IMR-90 (cell line): ENCODE measurements around the gene SOX6. TPM values are rescaled to one million over a fixed set of nuclear protein-coding genes. Genes with fewer than 3 reads are reported as not detected.

Experiments used
- ATAC-seq: fragments of 200-7000 bp; cut with Tn5 transposase; 2 replicates; pipeline ENCODE4 v1.9.1; 2020; ENCODE audit warnings: low read depth, mild to moderate bottlenecking, moderate library complexity
- BruUV-seq: library from RNA; stranded (reverse); fragments of 400-500 nt; replicated peaks from 2 replicates; lab custom pipeline; 2021; lab: Mats Ljungman, UMichigan
- CTCF ChIA-PET: fragments of 300-600 bp; formaldehyde crosslinking; extraction: SDS; loops from one replicate; lab custom pipeline; 2021; ENCODE audit warnings: antibody characterized with exemption; lab: Yijun Ruan, JAX
- POLR2A ChIA-PET: fragments of 300-600 bp; sonication (Branson Sonifier 250); formaldehyde crosslinking; loops from one replicate; lab custom pipeline; 2022; ENCODE audit warnings: antibody characterized with exemption; ENCODE audit not compliant: unreplicated experiment; lab: Charles Lee
- DNase-seq: peaks from one replicate; pipeline ENCODE4 v3.0.0; 2013
- H2AFZ ChIP-seq: replicated peaks from 2 replicates; pipeline ENCODE3; 2013; ENCODE audit warnings: low read length, mild to moderate bottlenecking; ENCODE audit not compliant: poor library complexity
- H2AK5ac ChIP-seq: 2 replicates; pipeline ENCODE4 v1.6.1; 2013; ENCODE audit warnings: low read depth, low read length, inconsistent platforms
- H2AK9ac ChIP-seq: replicated peaks from 2 replicates; pipeline ENCODE3; 2013; ENCODE audit warnings: mild to moderate bottlenecking, low read depth, low read length, moderate library complexity; ENCODE audit not compliant: poor library complexity
- H2BK120ac ChIP-seq: 2 replicates; pipeline ENCODE4 v1.6.1; 2013; ENCODE audit warnings: low read depth, low read length, inconsistent platforms
- H2BK15ac ChIP-seq: 3 replicates; pipeline ENCODE4 v1.6.1; 2013; ENCODE audit warnings: low read depth, low read length, inconsistent platforms
- H2BK20ac ChIP-seq: 2 replicates; pipeline ENCODE4 v1.6.1; 2013; ENCODE audit warnings: low read depth, mild to moderate bottlenecking, inconsistent platforms, low read length, moderate library complexity
- H2BK5ac ChIP-seq: 2 replicates; pipeline ENCODE4 v1.6.1; 2013; ENCODE audit warnings: mild to moderate bottlenecking, low read depth, low read length, inconsistent platforms; ENCODE audit not compliant: poor library complexity, severe bottlenecking
- H3K14ac ChIP-seq: replicated peaks from 2 replicates; pipeline ENCODE4 v1.6.1; 2013; ENCODE audit warnings: low read depth, low read length, inconsistent platforms
- H3K18ac ChIP-seq: 2 replicates; pipeline ENCODE4 v1.6.1; 2013; ENCODE audit warnings: low read depth, low read length, control low read depth
- H3K23ac ChIP-seq: 2 replicates; pipeline ENCODE4 v1.6.1; 2013; ENCODE audit warnings: low read depth, low read length, inconsistent platforms
- H3K27ac ChIP-seq: 2 replicates; pipeline ENCODE4 v1.5.1; 2013; ENCODE audit warnings: mild to moderate bottlenecking, control low read depth, low read length; ENCODE audit not compliant: insufficient read depth
- H3K27me3 ChIP-seq: 2 replicates; pipeline ENCODE4 v1.6.1; 2013; ENCODE audit warnings: low read length; ENCODE audit not compliant: control insufficient read depth, insufficient read depth
- H3K36me3 ChIP-seq: 2 replicates; pipeline ENCODE4 v1.6.1; 2013; ENCODE audit warnings: low read length, mixed read lengths; ENCODE audit not compliant: control insufficient read depth, insufficient read depth
- H3K4ac ChIP-seq: 2 replicates; pipeline ENCODE4 v1.6.1; 2013; ENCODE audit warnings: low read depth, low read length, inconsistent platforms
- H3K4me1 ChIP-seq: 2 replicates; pipeline ENCODE4 v1.6.1; 2013; ENCODE audit warnings: low read length, mixed read lengths; ENCODE audit not compliant: control insufficient read depth, insufficient read depth
- H3K4me2 ChIP-seq: 2 replicates; pipeline ENCODE4 v1.6.1; 2013; ENCODE audit warnings: low read depth, mild to moderate bottlenecking, control low read depth, low read length, moderate library complexity
- H3K4me3 ChIP-seq: 2 replicates; pipeline ENCODE4 v1.5.1; 2013; ENCODE audit warnings: low read depth, mild to moderate bottlenecking, control low read depth, low read length, moderate library complexity; ENCODE audit not compliant: insufficient read depth
- H3K56ac ChIP-seq: 2 replicates; pipeline ENCODE4 v1.6.1; 2013; ENCODE audit warnings: low read length, inconsistent platforms; ENCODE audit not compliant: insufficient read depth; ENCODE audit errors: extremely low read depth
- H3K79me1 ChIP-seq, 2 experiments: 2 replicates each; pipeline ENCODE4 v1.6.1; 2013; ENCODE audit warnings: low read length in 2 of 2, inconsistent platforms in 1 of 2, low read depth in 1 of 2
- H3K9ac ChIP-seq: 2 replicates; pipeline ENCODE4 v1.6.1; 2013; ENCODE audit warnings: low read depth, low read length, control low read depth
- H3K9me1 ChIP-seq: 2 replicates; pipeline ENCODE4 v1.6.1; 2013; ENCODE audit warnings: low read length, inconsistent platforms; ENCODE audit not compliant: insufficient read depth
- H3K9me3 ChIP-seq: 2 replicates; pipeline ENCODE4 v1.6.1; 2013; ENCODE audit warnings: low read length; ENCODE audit not compliant: control insufficient read depth, insufficient read depth
- H4K20me1 ChIP-seq: 2 replicates; pipeline ENCODE4 v1.6.1; 2013; ENCODE audit warnings: low read length, inconsistent platforms; ENCODE audit not compliant: insufficient read depth
- H4K5ac ChIP-seq: 2 replicates; pipeline ENCODE4 v1.6.1; 2013; ENCODE audit warnings: mild to moderate bottlenecking, low read depth, low read length, control low read depth
- H4K8ac ChIP-seq, 2 experiments: 2 replicates each; pipeline ENCODE4 v1.6.1; 2013; ENCODE audit warnings: low read depth in 2 of 2, low read length in 2 of 2, control low read depth in 1 of 2, inconsistent platforms in 1 of 2
- H4K91ac ChIP-seq: 2 replicates; pipeline ENCODE4 v1.6.1; 2013; ENCODE audit warnings: low read depth, low read length, inconsistent platforms; ENCODE audit not compliant: insufficient read depth
- BHLHE40 ChIP-seq: fragments of 150-350 bp; IDR thresholded peaks from 2 replicates; pipeline ENCODE4 v1.6.1; 2016; ENCODE audit warnings: mild to moderate bottlenecking, low read depth, low read length
- FOS ChIP-seq: fragments of 150-350 bp; IDR thresholded peaks from 2 replicates; pipeline ENCODE4 v1.6.1; 2016; ENCODE audit warnings: low read depth, low read length
- MAFK ChIP-seq: IDR thresholded peaks from 2 replicates; pipeline ENCODE4 v1.6.1; 2012; ENCODE audit warnings: low read depth, low read length, improper control_type of control experiment
- MXI1 ChIP-seq: IDR thresholded peaks from 2 replicates; pipeline ENCODE4 v1.6.1; 2012; ENCODE audit warnings: low read depth, mild to moderate bottlenecking, low read length, moderate library complexity, borderline replicate concordance
- NFE2L2 ChIP-seq: fragments of 150-350 bp; IDR thresholded peaks from 2 replicates; pipeline ENCODE4 v1.6.1; 2016; ENCODE audit warnings: low read depth, mild to moderate bottlenecking, low read length
- POLR2A ChIP-seq: IDR thresholded peaks from 2 replicates; pipeline ENCODE4 v1.6.1; 2012; ENCODE audit warnings: mild to moderate bottlenecking, low read depth, low read length
- WGBS, 2 experiments: methylation state at CpG; one replicate each; pipeline versions ENCODE4 v1.1.5 to v1.1.7; 2013; ENCODE audit warnings: missing lambda C conversion rate in 2 of 2; ENCODE audit not compliant: insufficient read length in 1 of 2; ENCODE audit errors: extremely low coverage in 2 of 2; 5-methylcytosine and 5-hydroxymethylcytosine counted together
- dilution Hi-C: fragments of 300-500 bp; cut with HindIII; formaldehyde crosslinking; loops from one replicate; pipeline ENCODE4 v1.14.3; 2018; ENCODE audit warnings: low sequenced_read_pairs; ENCODE audit not compliant: unreplicated experiment
- in situ Hi-C: fragments of 300-500 bp; cut with MboI; formaldehyde crosslinking; loops from 3 replicates; pipeline ENCODE4 v1.14.3; 2019; ENCODE audit warnings: low sequenced_read_pairs, inconsistent platforms, mixed read lengths
- intact Hi-C: fragments of 100-400 bp; cut with micrococcal nuclease; formaldehyde crosslinking; loops from 2 replicates; pipeline ENCODE4 v1.10.0; 2022
- polyA plus RNA-seq, 3 experiments: library from polyadenylated mRNA; depleted of rRNA; stranded (reverse); fragments of >200 nt; gene quantifications; 2 replicates each; pipeline ENCODE4 v1.2.3, GENCODE V29; 2012; ENCODE audit warnings: low replicate concordance in 1 of 3
- total RNA-seq: library from RNA; depleted of rRNA; stranded (reverse); fragments of >200 nt; gene quantifications from 2 replicates; pipeline ENCODE4 v1.2.3, GENCODE V29; 2012
- TF ChIP-seq, protein P1 (sequence below): fragments of 150-350 bp; IDR thresholded peaks from 2 replicates; pipeline ENCODE4 v1.6.1; 2017; ENCODE audit warnings: mild to moderate bottlenecking, antibody characterized with exemption, low read length, low read depth
- TF ChIP-seq, protein P2 (sequence below): conservative IDR thresholded peaks from 2 replicates; pipeline ENCODE4 v1.5.1; 2012; ENCODE audit warnings: mild to moderate bottlenecking, low read depth, low read length, improper control_type of control experiment
- TF ChIP-seq, protein P3 (sequence below): fragments of 150-350 bp; IDR thresholded peaks from 2 replicates; pipeline ENCODE4 v1.6.1; 2016; ENCODE audit warnings: low read depth, mild to moderate bottlenecking, low read length, moderate library complexity, borderline replicate concordance

The SOX6 gene
- total and polyA plus RNA-seq, 2 of the 4 experiments (the other 2 are of a cell fraction): 1.7 to 7.7 TPM

DNA sequence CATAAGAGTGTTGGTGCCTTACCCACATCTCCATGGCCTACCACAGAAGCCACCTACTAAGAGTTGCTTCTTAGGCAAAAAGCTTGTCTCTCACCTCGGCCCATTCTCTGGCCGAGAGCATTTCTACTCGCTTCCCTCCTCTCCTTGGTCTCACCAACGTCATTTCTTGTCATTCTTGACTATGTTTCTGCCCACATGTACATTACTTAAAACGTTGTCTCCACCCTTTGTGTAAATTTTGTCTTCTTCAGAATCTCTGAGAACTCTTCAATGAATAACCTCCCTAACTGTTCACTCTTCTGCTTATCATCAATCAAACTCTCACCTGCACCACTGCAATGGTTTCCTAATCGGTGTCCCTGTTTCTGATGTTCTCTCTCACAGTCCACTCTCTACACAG is 20.1 kb downstream of the SOX6 start:
- no peak for TF ChIP-seq POLR2A
- no peak for TF ChIP-seq FOS
- no peak for TF ChIP-seq MAFK
- TF ChIP-seq, protein P1, sequence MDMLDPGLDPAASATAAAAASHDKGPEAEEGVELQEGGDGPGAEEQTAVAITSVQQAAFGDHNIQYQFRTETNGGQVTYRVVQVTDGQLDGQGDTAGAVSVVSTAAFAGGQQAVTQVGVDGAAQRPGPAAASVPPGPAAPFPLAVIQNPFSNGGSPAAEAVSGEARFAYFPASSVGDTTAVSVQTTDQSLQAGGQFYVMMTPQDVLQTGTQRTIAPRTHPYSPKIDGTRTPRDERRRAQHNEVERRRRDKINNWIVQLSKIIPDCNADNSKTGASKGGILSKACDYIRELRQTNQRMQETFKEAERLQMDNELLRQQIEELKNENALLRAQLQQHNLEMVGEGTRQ: no peak
- TF ChIP-seq, protein P2, sequence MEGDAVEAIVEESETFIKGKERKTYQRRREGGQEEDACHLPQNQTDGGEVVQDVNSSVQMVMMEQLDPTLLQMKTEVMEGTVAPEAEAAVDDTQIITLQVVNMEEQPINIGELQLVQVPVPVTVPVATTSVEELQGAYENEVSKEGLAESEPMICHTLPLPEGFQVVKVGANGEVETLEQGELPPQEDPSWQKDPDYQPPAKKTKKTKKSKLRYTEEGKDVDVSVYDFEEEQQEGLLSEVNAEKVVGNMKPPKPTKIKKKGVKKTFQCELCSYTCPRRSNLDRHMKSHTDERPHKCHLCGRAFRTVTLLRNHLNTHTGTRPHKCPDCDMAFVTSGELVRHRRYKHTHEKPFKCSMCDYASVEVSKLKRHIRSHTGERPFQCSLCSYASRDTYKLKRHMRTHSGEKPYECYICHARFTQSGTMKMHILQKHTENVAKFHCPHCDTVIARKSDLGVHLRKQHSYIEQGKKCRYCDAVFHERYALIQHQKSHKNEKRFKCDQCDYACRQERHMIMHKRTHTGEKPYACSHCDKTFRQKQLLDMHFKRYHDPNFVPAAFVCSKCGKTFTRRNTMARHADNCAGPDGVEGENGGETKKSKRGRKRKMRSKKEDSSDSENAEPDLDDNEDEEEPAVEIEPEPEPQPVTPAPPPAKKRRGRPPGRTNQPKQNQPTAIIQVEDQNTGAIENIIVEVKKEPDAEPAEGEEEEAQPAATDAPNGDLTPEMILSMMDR: no peak
- TF ChIP-seq MXI1: no peak
- TF ChIP-seq NFE2L2: no peak
- no peak for TF ChIP-seq BHLHE40
- TF ChIP-seq, protein P3, sequence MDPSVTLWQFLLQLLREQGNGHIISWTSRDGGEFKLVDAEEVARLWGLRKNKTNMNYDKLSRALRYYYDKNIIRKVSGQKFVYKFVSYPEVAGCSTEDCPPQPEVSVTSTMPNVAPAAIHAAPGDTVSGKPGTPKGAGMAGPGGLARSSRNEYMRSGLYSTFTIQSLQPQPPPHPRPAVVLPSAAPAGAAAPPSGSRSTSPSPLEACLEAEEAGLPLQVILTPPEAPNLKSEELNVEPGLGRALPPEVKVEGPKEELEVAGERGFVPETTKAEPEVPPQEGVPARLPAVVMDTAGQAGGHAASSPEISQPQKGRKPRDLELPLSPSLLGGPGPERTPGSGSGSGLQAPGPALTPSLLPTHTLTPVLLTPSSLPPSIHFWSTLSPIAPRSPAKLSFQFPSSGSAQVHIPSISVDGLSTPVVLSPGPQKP: no peak
- no TSS peak for BruUV-seq
- 79% methylated on average over 6 of the region's 6 CpGs; no CpG with 5 or more reads in 1 of the 2 experiments for WGBS, 2 experiments
- H3K79me1 ChIP-seq: no peaks in the 10 kb centered on the region; a peak in 1 of 4 replicates
- no peak overlapping the region for H2BK15ac ChIP-seq
- H2AK9ac ChIP-seq: no peak overlapping the region
- no peak overlapping the region for H3K56ac ChIP-seq
- H2AK5ac ChIP-seq: no peak overlapping the region
- no peak overlapping the region for H3K4ac ChIP-seq
- POLR2A ChIA-PET: no interaction called here
- CTCF ChIA-PET: interaction anchor here (0.7 kb wide), 1 partner anchor 84 kb away, joined by 3 read pairs; no protein-coding TSS in a partner anchor
- H3K9me3 ChIP-seq: no peaks in the 10 kb centered on the region
- no peak overlapping the region for H2AFZ ChIP-seq
- dilution Hi-C loops (no loop called here), intact Hi-C loops (no loop called here), in situ Hi-C loops (no loop called here)
- H3K27me3 ChIP-seq: no peaks in the 10 kb centered on the region
- H3K23ac ChIP-seq: no peak overlapping the region
- no peak overlapping the region for H2BK5ac ChIP-seq
- H3K4me1 ChIP-seq: no peaks in the 10 kb centered on the region
- H4K5ac ChIP-seq: no peak overlapping the region
- H2BK120ac ChIP-seq: no peak overlapping the region
- H3K4me3 ChIP-seq: no peak overlapping the region
- no peak overlapping the region for H3K9ac ChIP-seq
- ATAC-seq (no peak), DNase-seq (no peak)
- peaks cover 1% of the 10 kb centered on the region; the same call in 1 of the 2 replicates for H3K36me3 ChIP-seq
- no peak overlapping the region for H3K14ac ChIP-seq
- no peak overlapping the region for H4K8ac ChIP-seq
- H3K9me1 ChIP-seq: no peaks in the 10 kb centered on the region
- H3K4me2 ChIP-seq: no peak overlapping the region
- no peak overlapping the region for H4K91ac ChIP-seq
- H3K27ac ChIP-seq: no peak overlapping the region
- H3K18ac ChIP-seq: no peak overlapping the region
- H4K20me1 ChIP-seq: no peaks in the 10 kb centered on the region
- H2BK20ac ChIP-seq: no peak overlapping the region
